Small intestine (tissue), 7 donors: Measurements from ENCODE around the gene BTG1. TPM values are rescaled to one million over a fixed set of nuclear protein-coding genes. Genes with fewer than 3 reads are reported as not detected.

Experiments
- DNase-seq, 2 donors: peaks; one replicate each; pipeline versions ENCODE4 v3.0.0 to v3.0.0-alpha.2; 2013
- FAIRE-seq: peaks from 2 replicates; lab custom pipeline; 2012; peaks lifted over from hg19 to GRCh38; lab: Jason Lieb, UNC
- H3K27ac ChIP-seq, 3 donors: one replicate each; pipeline ENCODE4 v1.5.1; 2013; ENCODE audit warnings: low read length in 2 of 3, mild to moderate bottlenecking in 2 of 3, control low read depth in 1 of 3, inconsistent platforms in 1 of 3, low read depth in 1 of 3, moderate library complexity in 1 of 3
- H3K27me3 ChIP-seq, 3 donors: one replicate each; pipeline ENCODE4 v1.6.1; 2013; ENCODE audit warnings: low read length in 3 of 3, inconsistent platforms in 1 of 3; ENCODE audit not compliant: control insufficient read depth in 3 of 3, insufficient read depth in 3 of 3
- H3K36me3 ChIP-seq, 3 donors: one replicate each; pipeline ENCODE4 v1.6.1; 2013; ENCODE audit warnings: low read length in 3 of 3, inconsistent platforms in 1 of 3, low read depth in 1 of 3, mild to moderate bottlenecking in 1 of 3, moderate library complexity in 1 of 3; ENCODE audit not compliant: control insufficient read depth in 3 of 3, insufficient read depth in 2 of 3
- H3K4me1 ChIP-seq, 3 donors: one replicate each; pipeline ENCODE4 v1.6.1; 2013; ENCODE audit warnings: low read length in 2 of 3, inconsistent platforms in 1 of 3, low read depth in 1 of 3, mild to moderate bottlenecking in 1 of 3, moderate library complexity in 1 of 3; ENCODE audit not compliant: control insufficient read depth in 3 of 3, insufficient read depth in 2 of 3
- H3K4me3 ChIP-seq, 3 donors: one replicate each; pipeline ENCODE4 v1.5.1; 2013; ENCODE audit warnings: low read length in 3 of 3, control low read depth in 1 of 3, inconsistent platforms in 1 of 3, low read depth in 1 of 3, mild to moderate bottlenecking in 1 of 3, moderate library complexity in 1 of 3
- H3K9me3 ChIP-seq, 2 donors: one replicate each; pipeline ENCODE4 v1.6.1; 2013; ENCODE audit warnings: low read depth in 1 of 2, low read length in 1 of 2; ENCODE audit not compliant: control insufficient read depth in 2 of 2, insufficient read depth in 1 of 2
- WGBS, 3 donors: extraction: QIAGEN DNeasy Blood & Tissue Kit; methylation state at CpG; one replicate each; pipeline ENCODE4 v1.1.7; 2013; 5-methylcytosine and 5-hydroxymethylcytosine counted together
- polyA plus RNA-seq, 4 donors: library from polyadenylated mRNA; stranded (reverse) in 3 of 4; unstranded in 1 of 4; fragments of 200-250 nt in 3 of 4; fragments of 120-200 nt in 1 of 4; gene quantifications; one replicate each; pipeline versions ENCODE4 v1.2.1 to v1.2.3, GENCODE V29; 2013
- donor health status: healthy with polysubstance abuse.
- donor health status: control.
- donor health status: control.
- donor health status: Bipolar disorder and iron deficiency.
- donor health status: healthy.

BTG1 gene
- polyA plus RNA-seq, 4 donors = 38.8 to 61.1 (median 50.9) TPM

- Histone ChIP-seq H3K9me3 (peaks cover 0 to 6% of the 10 kb centered on the region in 2 donors), H3K27ac (no peak overlapping the region), H3K4me1 (peaks cover 0 to 10% (median 0%) of the 10 kb centered on the region in 3 donors), H3K36me3 (no peaks in the 10 kb centered on the region), H3K27me3 (no peaks in the 10 kb centered on the region), H3K4me3 (no peak overlapping the region)
- FAIRE-seq (no peak), DNase-seq (no peak)
- 59 to 82% (median 74%) methylated on average over 2 of the region's 2 CpGs for WGBS, 3 donors
Measured at GRCh38 chr12:92186038-92186470, 40.4 kb upstream of the BTG1 start.

GRCh38 chr12:92185052-92185451, 39.4 kb upstream of the BTG1 start:
- H3K27ac ChIP-seq = no peak overlapping the region
- DNase-seq = peak in 1 of 2 donors; percentile 17
- FAIRE-seq = no peak

GRCh38 chr12:92183575-92183974, 37.9 kb upstream of the BTG1 start:
- WGBS, 3 donors = 15 to 65% (median 49%) methylated on average over 2 of the region's 2 CpGs
- FAIRE-seq = no peak
- Histone ChIP-seq H3K4me3 (no peak overlapping the region), H3K4me1 (peaks cover 0 to 6% (median 0%) of the 10 kb centered on the region in 3 donors), H3K36me3 (no peaks in the 10 kb centered on the region), H3K27ac (no peak overlapping the region), H3K27me3 (no peaks in the 10 kb centered on the region), H3K9me3 (peaks cover 0 to 6% of the 10 kb centered on the region in 2 donors)
- DNase-seq = peak; percentile 8 to 26

More at GRCh38 chr12:92185052-92185451, 39.4 kb upstream of the BTG1 start:
- Histone ChIP-seq H3K4me3 (no peak overlapping the region), H3K9me3 (peaks cover 0 to 6% of the 10 kb centered on the region in 2 donors), H3K4me1 (peaks cover 0 to 10% (median 0%) of the 10 kb centered on the region in 3 donors), H3K36me3 (no peaks in the 10 kb centered on the region), H3K27me3 (no peaks in the 10 kb centered on the region)

- FAIRE-seq = no peak
- 80 to 89% (median 80%) methylated on average over 1 of the region's 1 CpG for WGBS, 3 donors
Measured at GRCh38 chr12:92178340-92178739, 32.7 kb upstream of the BTG1 start.

GRCh38 chr12:92176646-92177045, 31.0 kb upstream of the BTG1 start:
- Histone ChIP-seq H3K9me3 (no peaks in the 10 kb centered on the region), H3K36me3 (no peaks in the 10 kb centered on the region), H3K27me3 (no peaks in the 10 kb centered on the region), H3K27ac (no peak overlapping the region), H3K4me1 (no peaks in the 10 kb centered on the region), H3K4me3 (no peak overlapping the region)
- FAIRE-seq (no peak), DNase-seq (no peak)
- WGBS, 3 donors = 95 to 98% (median 97%) methylated on average over 10 of the region's 10 CpGs

More at GRCh38 chr12:92178340-92178739, 32.7 kb upstream of the BTG1 start:
- no peaks in the 10 kb centered on the region for H3K9me3 ChIP-seq
- H3K27ac ChIP-seq = no peak overlapping the region
- peaks cover 0 to under 1% (median 0%) of the 10 kb centered on the region in 3 donors for H3K4me1 ChIP-seq
- DNase-seq = no peak
- no peak overlapping the region for H3K4me3 ChIP-seq
- H3K27me3 ChIP-seq = no peaks in the 10 kb centered on the region
- no peaks in the 10 kb centered on the region for H3K36me3 ChIP-seq

GRCh38 chr12:92175961-92176360, 30.3 kb upstream of the BTG1 start:
- 87 to 96% (median 90%) methylated on average over 3 of the region's 3 CpGs for WGBS, 3 donors
- H3K27ac ChIP-seq = no peak overlapping the region
- H3K9me3 ChIP-seq = no peaks in the 10 kb centered on the region
- H3K36me3 ChIP-seq = no peaks in the 10 kb centered on the region
- H3K27me3 ChIP-seq = no peaks in the 10 kb centered on the region
- DNase-seq (no peak), FAIRE-seq (no peak)
- no peak overlapping the region for H3K4me3 ChIP-seq
- H3K4me1 ChIP-seq = no peaks in the 10 kb centered on the region

GRCh38 chr12:92170050-92170449, 24.4 kb upstream of the BTG1 start:
- Histone ChIP-seq H3K27ac (no peak overlapping the region), H3K27me3 (no peaks in the 10 kb centered on the region), H3K4me1 (no peaks in the 10 kb centered on the region), H3K36me3 (no peaks in the 10 kb centered on the region), H3K9me3 (no peaks in the 10 kb centered on the region), H3K4me3 (no peak overlapping the region)
- no peak for DNase-seq
- FAIRE-seq = no peak

GRCh38 chr12:92167075-92167474, 21.4 kb upstream of the BTG1 start:
- Histone ChIP-seq H3K4me3 (no peak overlapping the region), H3K4me1 (no peaks in the 10 kb centered on the region), H3K27ac (no peak overlapping the region), H3K36me3 (no peaks in the 10 kb centered on the region), H3K9me3 (no peaks in the 10 kb centered on the region), H3K27me3 (no peaks in the 10 kb centered on the region)
- DNase-seq (no peak), FAIRE-seq (no peak)
- whole genome bisulfite sequencing, 3 donors = 90 to 94% (median 93%) methylated on average over 2 of the region's 2 CpGs

- Histone ChIP-seq H3K36me3 (no peaks in the 10 kb centered on the region), H3K4me3 (no peak overlapping the region), H3K9me3 (no peaks in the 10 kb centered on the region), H3K4me1 (no peaks in the 10 kb centered on the region), H3K27me3 (no peaks in the 10 kb centered on the region), H3K27ac (no peak overlapping the region)
- no peak for FAIRE-seq
- DNase-seq = no peak
- WGBS, 3 donors = 80 to 90% (median 86%) methylated on average over 1 of the region's 1 CpG
Measured at GRCh38 chr12:92164712-92165111, 19.1 kb upstream of the BTG1 start.
